ENCODE data around the gene PTH1R.
A peak's percentile ranks its signal among the peaks of the same experiment; 100 is the strongest.

Gene PTH1R

GRCh38 chr3:46934498-46935167 lies 57.1 kb downstream of the PTH1R start:
- peak overlapping the region; percentile 10; the same call in 1 of the 2 replicates for H3K27ac ChIP-seq
- no peak for TF ChIP-seq CTCF (conservative IDR thresholded peaks at IDR 0.05)

- TF ChIP-seq CTCF (conservative IDR thresholded peaks at IDR 0.05) = no peak
- no peak overlapping the region for H3K27ac ChIP-seq
Measured at GRCh38 chr3:46935168-46935858, 57.8 kb downstream of the PTH1R start.

- no peak overlapping the region for H3K27ac ChIP-seq
- no peak for TF ChIP-seq CTCF (conservative IDR thresholded peaks at IDR 0.05)
Measured at GRCh38 chr3:46935989-46936558, 58.6 kb downstream of the PTH1R start.

DNA sequence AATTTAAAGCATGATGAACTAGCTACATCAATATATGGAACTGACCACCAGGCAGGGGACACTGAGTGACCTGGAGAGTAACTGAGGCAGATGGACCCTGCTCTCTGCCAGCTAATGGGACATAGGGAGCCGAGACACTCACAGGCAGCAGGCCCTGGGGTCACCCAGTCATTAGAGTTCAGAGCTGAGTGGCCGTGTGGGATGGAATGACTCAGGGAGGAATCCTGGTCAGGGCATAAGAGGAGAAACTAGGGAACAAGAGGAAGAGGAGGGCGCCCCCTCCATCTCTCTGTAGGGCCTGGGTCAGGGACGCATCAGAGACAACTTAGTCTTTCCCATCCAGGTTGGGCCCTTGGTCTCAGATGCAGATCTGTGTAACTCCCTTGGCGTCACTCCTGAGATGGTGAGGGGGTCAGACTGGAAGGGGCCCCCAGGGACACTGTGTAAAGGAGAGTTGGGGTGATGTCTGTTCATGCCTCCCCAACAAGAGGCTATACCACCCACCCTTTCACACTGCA lies 59.3 kb downstream of the PTH1R start:
- H3K27ac ChIP-seq = no peak overlapping the region
- no peak for TF ChIP-seq CTCF (conservative IDR thresholded peaks at IDR 0.05)

DNA sequence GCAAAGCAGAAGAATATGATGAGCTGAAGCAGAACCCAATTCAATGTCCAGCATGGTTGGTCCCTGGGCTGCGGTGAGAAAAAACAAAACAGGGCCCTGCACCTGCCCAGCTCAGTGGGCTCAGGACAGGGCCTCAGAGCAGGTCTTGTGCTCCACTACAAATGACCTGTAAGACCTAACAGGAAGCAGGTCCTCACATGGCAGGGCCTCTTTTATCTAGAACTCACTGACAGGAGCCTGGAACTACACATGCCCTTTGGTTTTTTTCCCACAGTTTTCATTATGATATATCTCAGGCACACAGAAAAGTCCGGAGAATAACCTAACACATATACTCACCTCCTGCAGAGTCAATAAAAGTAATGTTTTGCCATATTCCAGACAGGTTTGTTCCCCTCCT lies 60.6 kb downstream of the PTH1R start:
- TF ChIP-seq CTCF (conservative IDR thresholded peaks at IDR 0.05) = no peak
- H3K27ac ChIP-seq = no peak overlapping the region

DNA sequence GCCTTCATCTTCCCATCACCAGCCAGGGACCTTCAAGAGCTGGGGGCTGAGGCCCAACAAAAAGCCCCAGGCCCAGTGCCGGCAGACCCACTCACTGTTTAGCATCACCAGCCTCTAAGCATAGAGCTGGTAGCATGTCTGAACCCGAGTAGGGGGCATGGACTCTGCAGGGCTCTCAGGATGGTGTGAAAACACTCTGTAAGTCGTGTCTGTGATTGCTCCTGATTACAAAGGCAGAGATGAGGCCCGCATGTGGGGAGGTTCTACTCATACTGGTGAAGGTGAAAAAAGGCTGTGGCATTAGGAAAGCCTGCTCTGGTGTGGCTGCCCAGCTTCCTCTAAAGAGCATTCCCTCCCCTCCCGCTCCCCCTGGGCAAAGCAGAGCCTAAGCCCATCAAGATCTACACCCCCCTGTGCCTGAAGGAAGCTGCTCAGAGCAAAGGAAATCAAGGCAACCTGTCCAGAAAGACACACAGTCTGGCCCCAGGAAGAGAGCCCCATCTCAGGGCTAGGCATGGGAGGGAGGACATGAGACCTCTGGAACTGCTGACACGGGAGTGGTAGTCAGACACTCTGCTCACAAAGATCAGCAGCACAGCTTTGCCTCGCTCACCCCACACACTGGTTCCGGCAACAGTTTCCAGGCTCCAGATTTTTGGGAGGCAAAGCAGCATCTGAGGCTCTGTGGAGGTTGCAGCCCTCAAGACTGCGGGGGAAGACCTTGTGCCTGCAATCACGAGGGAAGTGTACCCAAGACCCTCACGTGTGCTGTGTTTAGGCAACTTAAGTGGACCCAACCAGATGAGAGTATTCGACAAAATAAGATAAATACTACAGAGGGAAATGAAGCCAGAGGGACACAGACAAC lies 62.3 kb downstream of the PTH1R start:
- no peak for TF ChIP-seq CTCF (conservative IDR thresholded peaks at IDR 0.05)
- no peak overlapping the region for H3K27ac ChIP-seq

GRCh38 chr3:46942076-46942475 lies 64.6 kb downstream of the PTH1R start:
- H3K27ac ChIP-seq = no peak overlapping the region
- no peak for TF ChIP-seq CTCF (conservative IDR thresholded peaks at IDR 0.05)

Measured in VCaP (cell line).